Stimulated activated CD4-positive, alpha-beta T cell treated with anti-CD3 and anti-CD28 coated beads, Interleukin-4, amount 100 ng/mL, for 1 hour (primary cell): ENCODE results near the gene ARL17A.
"Not testable (repeated sequence)": the region's sequence is repeated elsewhere in the genome, so short reads cannot be mapped to it uniquely, and the experiment has no call there.

Experiments used
- DNase-seq: peaks from one replicate; pipeline ENCODE4 v3.0.0-alpha.2; 2020

The ARL17A gene

GRCh38 chr17:46579083-46580075, at the start of gene ARL17A:
ARL17A (minus strand) TSS chr17:46579691; CDS start chr17:46576322, 3,369 bp downstream.
- DNase-seq = peak; percentile 65

- DNase-seq = not testable (repeated sequence)
Measured at GRCh38 chr17:46628753-46629436, 49.4 kb upstream of the ARL17A start.

GRCh38 chr17:46627452-46627851, 48.0 kb upstream of the ARL17A start:
- not testable (repeated sequence) for DNase-seq

GRCh38 chr17:46624726-46625125, 45.2 kb upstream of the ARL17A start:
- DNase-seq = not testable (repeated sequence)

- not testable (repeated sequence) for DNase-seq
Measured at GRCh38 chr17:46623790-46624189, 44.3 kb upstream of the ARL17A start.

- not testable (repeated sequence) for DNase-seq
Measured at GRCh38 chr17:46618975-46619374, 39.5 kb upstream of the ARL17A start.

- DNase-seq = not testable (repeated sequence)
Measured at GRCh38 chr17:46617121-46617520, 37.6 kb upstream of the ARL17A start.

- not testable (repeated sequence) for DNase-seq
Measured at GRCh38 chr17:46613876-46614275, 34.4 kb upstream of the ARL17A start.

- DNase-seq = not testable (repeated sequence)
Measured at GRCh38 chr17:46611304-46611703, 31.8 kb upstream of the ARL17A start.

- not testable (repeated sequence) for DNase-seq
Measured at GRCh38 chr17:46603125-46603524, 23.6 kb upstream of the ARL17A start.

- DNase-seq = not testable (repeated sequence)
Measured at GRCh38 chr17:46600767-46601166, 21.3 kb upstream of the ARL17A start.

GRCh38 chr17:46598344-46598931, 18.9 kb upstream of the ARL17A start:
- DNase-seq = not testable (repeated sequence)

- DNase-seq = not testable (repeated sequence)
Measured at GRCh38 chr17:46591332-46591731, 11.8 kb upstream of the ARL17A start.

GRCh38 chr17:46590157-46591146, 11.0 kb upstream of the ARL17A start, which contains the start of gene NSF:
NSF (plus strand) TSS chr17:46590669; CDS start chr17:46590776, 107 bp downstream.
- DNase-seq = not testable (repeated sequence)

GRCh38 chr17:46585444-46585843, 6.0 kb upstream of the ARL17A start:
- not testable (repeated sequence) for DNase-seq

- not testable (repeated sequence) for DNase-seq
Measured at GRCh38 chr17:46580082-46580481, 591 bp upstream of the ARL17A start.

GRCh38 chr17:46571796-46572195, 7.7 kb downstream of the ARL17A start:
- DNase-seq = not testable (repeated sequence)

GRCh38 chr17:46566980-46567379, 12.5 kb downstream of the ARL17A start:
- DNase-seq = not testable (repeated sequence)

GRCh38 chr17:46566284-46566683, 13.2 kb downstream of the ARL17A start:
- DNase-seq = not testable (repeated sequence)

- not testable (repeated sequence) for DNase-seq
Measured at GRCh38 chr17:46560048-46560447, 19.4 kb downstream of the ARL17A start.

GRCh38 chr17:46559155-46559554, 20.3 kb downstream of the ARL17A start:
- not testable (repeated sequence) for DNase-seq

- DNase-seq = not testable (repeated sequence)
Measured at GRCh38 chr17:46548607-46549006, 30.9 kb downstream of the ARL17A start.
